ENCODE data around the gene MRTFB.
A peak's percentile ranks its signal among the peaks of the same experiment; 100 is the strongest.

MRTFB gene

GRCh38 chr16:14292051-14292825 is 221.1 kb downstream of the MRTFB start:
- no peak for DNase-seq

- no peak for DNase-seq
These were observed 225.5 kb downstream of the MRTFB start for GRCh38 chr16:14296663-14297062.

GRCh38 chr16:14298374-14299122 is 227.4 kb downstream of the MRTFB start:
- DNase-seq, result no peak

GRCh38 chr16:14300705-14301168 is 229.6 kb downstream of the MRTFB start:
- peak; percentile 73 for DNase-seq

GRCh38 chr16:14301169-14302030 is 230.3 kb downstream of the MRTFB start:
- DNase-seq, result peak; percentile 67

GRCh38 chr16:14302031-14302398 is 230.9 kb downstream of the MRTFB start:
- DNase-seq, result peak; percentile 77

- DNase-seq, result peak; percentile 67
These were observed 231.5 kb downstream of the MRTFB start for GRCh38 chr16:14302399-14303181.

- no peak for DNase-seq
These were observed 232.1 kb downstream of the MRTFB start for GRCh38 chr16:14303182-14303618.

- no peak for DNase-seq
These were observed 232.7 kb downstream of the MRTFB start for GRCh38 chr16:14303639-14304394.

GRCh38 chr16:14304891-14305460 is 233.9 kb downstream of the MRTFB start:
- no peak for DNase-seq

- no peak for DNase-seq
These were observed 235.5 kb downstream of the MRTFB start for GRCh38 chr16:14306485-14307058.

- DNase-seq, result no peak
These were observed 236.0 kb downstream of the MRTFB start for GRCh38 chr16:14307059-14307526.

GRCh38 chr16:14307527-14308367 is 236.6 kb downstream of the MRTFB start:
- DNase-seq, result no peak

GRCh38 chr16:14308368-14308723 is 237.2 kb downstream of the MRTFB start:
- DNase-seq, result no peak

GRCh38 chr16:14309001-14309886 is 238.1 kb downstream of the MRTFB start:
- no peak for DNase-seq

GRCh38 chr16:14309906-14310305 is 238.8 kb downstream of the MRTFB start:
- no peak for DNase-seq

GRCh38 chr16:14310519-14310991 is 239.4 kb downstream of the MRTFB start:
- DNase-seq, result no peak

GRCh38 chr16:14314116-14314515 is 243.0 kb downstream of the MRTFB start:
- DNase-seq, result no peak
